Measurements from ENCODE around the gene NUDT5.

The NUDT5 gene

DNA sequence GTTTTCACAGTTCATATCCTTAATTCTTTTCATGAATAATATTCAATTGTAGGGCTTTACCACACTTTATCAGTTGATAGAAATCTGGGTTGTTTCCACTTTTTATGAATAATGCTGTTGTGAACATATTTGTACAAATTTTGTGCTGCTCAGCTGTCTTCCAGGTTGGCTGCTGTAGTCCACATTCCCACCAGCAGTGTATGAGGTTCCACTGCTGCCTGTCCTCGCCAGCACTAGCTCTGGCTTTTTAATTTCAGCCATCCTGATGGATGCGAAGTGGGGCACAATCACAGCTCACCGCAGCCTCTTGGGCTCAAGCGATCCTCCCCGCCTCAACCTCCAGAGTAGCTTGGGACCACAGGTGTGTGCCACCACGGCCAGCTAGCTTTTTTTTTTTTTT, 32.8 kb downstream of the NUDT5 start:
- no peak for DNase-seq (ENCODE audit: low spot score)

GRCh38 chr10:12160664-12161063, 35.0 kb downstream of the NUDT5 start:
- no peak for DNase-seq (ENCODE audit: low spot score)

DNA sequence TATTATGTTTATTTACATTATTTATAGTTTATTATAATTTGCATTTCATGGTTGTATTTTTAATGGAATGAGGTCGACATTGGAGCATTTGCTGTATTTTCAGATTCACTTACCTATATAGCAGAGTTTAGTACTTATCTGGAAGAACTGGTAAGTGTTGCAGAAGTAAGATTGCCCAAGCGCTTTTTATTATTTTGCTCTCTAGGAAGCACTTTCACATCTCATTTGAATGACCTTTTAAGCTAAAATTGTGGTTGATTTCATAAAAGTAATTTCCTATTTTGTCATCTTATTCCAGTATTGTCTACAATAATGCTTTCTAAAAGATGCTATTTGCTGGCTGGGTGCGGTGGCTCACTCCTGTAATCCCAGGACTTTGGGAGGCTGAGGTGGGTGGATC, 37.6 kb downstream of the NUDT5 start:
- no peak for DNase-seq (ENCODE audit: low spot score)

DNA sequence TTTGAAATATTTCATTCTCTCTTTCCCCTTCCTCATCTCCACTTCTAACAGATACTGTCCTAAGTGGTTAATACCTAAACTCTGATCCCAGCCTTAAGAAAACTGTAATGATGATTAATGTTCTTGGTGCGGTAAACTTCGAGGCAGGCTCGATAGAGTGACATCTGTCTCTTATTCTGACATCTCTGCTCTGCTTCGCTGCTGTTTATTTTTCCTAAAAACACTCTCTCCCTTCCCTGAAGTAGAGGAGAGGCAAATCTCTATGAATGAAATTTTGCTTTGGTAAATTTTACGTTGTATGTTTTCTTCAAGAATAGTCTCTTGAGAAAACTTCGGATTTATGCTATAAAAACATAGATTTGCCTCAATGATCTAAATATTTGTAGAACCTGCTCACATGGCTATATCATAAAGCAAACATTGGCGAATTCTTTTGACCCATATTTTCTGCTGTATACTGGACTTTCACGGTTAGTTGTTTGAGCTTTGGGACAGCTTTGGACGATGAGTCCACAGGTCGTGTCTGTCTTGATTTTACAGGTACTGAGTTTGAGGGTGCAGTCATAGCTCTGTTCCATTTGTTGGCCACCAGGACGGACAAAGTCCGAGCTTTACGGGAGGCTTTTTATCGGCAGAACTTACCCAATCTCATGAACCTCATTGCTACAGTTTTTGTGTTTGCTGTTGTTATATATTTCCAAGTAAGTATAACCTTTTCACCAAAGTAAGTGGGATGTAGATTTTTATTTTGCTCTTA, 39.1 kb downstream of the NUDT5 start:
- DNase-seq (ENCODE audit: low spot score): no peak

- no peak for DNase-seq (ENCODE audit: low spot score)
These were observed 41.2 kb downstream of the NUDT5 start for GRCh38 chr10:12154516-12154915.

- no peak for DNase-seq (ENCODE audit: low spot score)
These were observed 45.5 kb downstream of the NUDT5 start for GRCh38 chr10:12150163-12150562.

GRCh38 chr10:12144538-12144937, 51.2 kb downstream of the NUDT5 start:
- DNase-seq (ENCODE audit: low spot score): no peak

DNA sequence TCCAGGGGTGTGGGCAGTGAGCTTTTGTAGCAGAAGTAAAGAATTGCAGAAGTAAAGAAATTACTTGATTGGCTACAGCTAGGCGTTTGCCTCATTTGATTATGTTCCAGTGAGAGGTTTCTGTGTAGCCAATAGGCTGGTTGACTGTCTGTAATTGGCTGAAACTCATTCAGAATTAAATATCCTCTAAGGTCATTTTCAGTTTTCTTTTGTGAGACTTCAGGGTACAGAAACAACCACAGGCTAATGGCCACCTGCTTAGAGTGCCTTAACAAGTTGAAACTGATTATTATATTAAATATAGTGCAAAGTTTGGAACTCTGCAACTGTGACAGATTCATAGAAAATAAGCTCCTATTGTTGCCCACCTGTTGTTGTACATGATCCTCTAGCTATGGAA, 55.7 kb downstream of the NUDT5 start:
- DNase-seq (ENCODE audit: low spot score): no peak

DNA sequence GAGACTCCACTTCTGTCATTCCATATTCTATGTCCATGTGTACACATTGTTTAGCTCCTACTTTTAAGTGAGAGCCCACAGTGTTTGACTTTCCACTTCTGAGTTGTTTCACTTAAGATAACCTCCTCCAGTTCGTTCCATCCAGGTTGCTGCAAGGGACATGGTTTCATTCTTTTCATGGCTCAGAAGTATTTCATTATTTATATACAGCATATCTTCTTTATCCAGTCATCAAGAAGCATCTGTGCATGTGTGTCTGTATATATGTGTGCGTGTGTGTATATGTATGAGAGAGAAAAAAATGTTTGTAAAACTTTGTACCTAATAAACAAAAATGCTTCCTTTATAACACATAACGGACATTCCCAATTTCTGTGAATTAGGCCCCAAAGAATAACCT, 60.1 kb downstream of the NUDT5 start:
- DNase-seq (ENCODE audit: low spot score): no peak

DNA sequence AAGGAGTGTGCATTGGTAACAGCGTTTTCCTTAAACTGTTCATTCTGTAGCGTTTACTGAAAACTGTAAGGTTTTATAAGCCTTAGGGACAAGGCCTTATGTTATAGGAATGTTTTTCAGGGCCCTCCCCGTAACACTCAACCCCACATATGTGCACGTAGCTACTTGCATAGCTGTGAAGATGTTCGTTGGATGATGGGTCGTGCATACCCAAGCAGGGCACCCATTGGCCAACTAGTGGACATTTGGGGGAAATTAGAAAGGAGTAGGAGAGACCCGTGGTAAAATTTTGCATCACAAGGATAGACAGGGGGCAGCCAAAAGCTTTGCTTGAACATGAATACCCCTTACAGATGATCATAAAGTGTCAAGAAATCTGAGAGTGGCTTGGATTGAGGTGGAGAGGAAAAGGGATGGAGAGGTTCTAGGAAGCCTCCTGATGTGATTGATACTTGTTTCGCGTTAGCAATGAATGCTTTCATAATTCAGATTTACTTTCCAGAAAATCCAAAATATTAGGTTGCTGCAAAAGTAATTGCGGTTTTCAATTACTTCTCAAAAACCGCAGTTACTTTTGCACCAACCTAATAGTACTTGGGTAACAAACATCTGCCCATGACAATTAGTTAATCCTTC, 65.3 kb downstream of the NUDT5 start:
- peak; percentile 69 for DNase-seq (ENCODE audit: low spot score)

GRCh38 chr10:12129222-12130111, 66.2 kb downstream of the NUDT5 start, which contains the start of gene SEC61A2:
Gene SEC61A2 (plus strand): TSS chr10:12129677. CDS start chr10:12129788, 111 bp downstream.
- DNase-seq (ENCODE audit: low spot score): peak; percentile 92

DNA sequence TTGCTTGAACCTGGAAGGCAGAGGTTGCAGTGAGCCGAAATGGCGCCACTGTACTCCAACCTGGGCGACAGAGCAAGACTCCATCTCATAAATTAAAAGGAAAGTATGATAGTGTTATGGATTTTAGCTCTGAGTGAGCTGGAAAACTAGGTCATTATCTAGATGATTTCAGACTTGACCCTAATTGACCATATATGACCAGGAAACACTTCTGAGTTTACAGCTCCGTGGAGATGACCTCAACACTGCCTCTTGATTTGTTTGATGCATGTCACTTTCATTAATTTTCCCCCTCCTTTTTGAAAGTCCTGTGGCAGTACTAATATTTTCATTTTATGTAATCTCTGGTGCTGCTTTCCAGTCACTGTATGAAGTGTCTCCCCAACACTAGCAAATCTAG, 74.0 kb downstream of the NUDT5 start:
- no peak for DNase-seq (ENCODE audit: low spot score)
